NCI-H1417 (cell line): ENCODE data around the gene AMBRA1.

ENCODE experiments used
- DNase-seq, 3 experiments: peaks; one replicate each; lab custom pipeline; 2025; lab: John Stamatoyannopoulos, UW

Gene AMBRA1

GRCh38 chr11:46397526-46397925, 196.3 kb downstream of the AMBRA1 start:
- no peak for DNase-seq

- no peak for DNase-seq
These were observed 200.1 kb downstream of the AMBRA1 start for GRCh38 chr11:46393759-46394158.

GRCh38 chr11:46393231-46393616, 200.6 kb downstream of the AMBRA1 start:
- peak in 2 of 3 experiments; percentile 53 to 54 for DNase-seq

GRCh38 chr11:46392421-46393230, 201.2 kb downstream of the AMBRA1 start:
- DNase-seq, result peak in 2 of 3 experiments; percentile 78 to 83

GRCh38 chr11:46391578-46392420, 202.0 kb downstream of the AMBRA1 start, which contains the start of gene CHRM4:
CHRM4 (minus strand) TSS chr11:46391776; CDS start chr11:46386557, 5,219 bp downstream.
- peak; percentile 18 to 95 (median 86) for DNase-seq

- DNase-seq, result peak in 1 of 3 experiments; percentile 53
These were observed 202.6 kb downstream of the AMBRA1 start for GRCh38 chr11:46391186-46391577.

GRCh38 chr11:46390331-46391171, 203.3 kb downstream of the AMBRA1 start:
- peak in 1 of 3 experiments; percentile 13 for DNase-seq

GRCh38 chr11:46389450-46390330, 204.1 kb downstream of the AMBRA1 start:
- peak; percentile 67 to 74 (median 74) for DNase-seq

GRCh38 chr11:46388619-46389449, 205.0 kb downstream of the AMBRA1 start:
- peak in 1 of 3 experiments; percentile 6 for DNase-seq

- peak in 1 of 3 experiments; percentile 17 for DNase-seq
These were observed 205.8 kb downstream of the AMBRA1 start for GRCh38 chr11:46387919-46388618.

GRCh38 chr11:46387456-46387855, 206.4 kb downstream of the AMBRA1 start:
- DNase-seq, result no peak

GRCh38 chr11:46386674-46387073, 207.1 kb downstream of the AMBRA1 start:
- no peak for DNase-seq

- no peak for DNase-seq
These were observed 207.7 kb downstream of the AMBRA1 start for GRCh38 chr11:46386005-46386578.

GRCh38 chr11:46385169-46386004, 208.4 kb downstream of the AMBRA1 start:
- no peak for DNase-seq

GRCh38 chr11:46383974-46384701, 209.7 kb downstream of the AMBRA1 start:
- DNase-seq, result no peak

GRCh38 chr11:46383404-46383758, 210.4 kb downstream of the AMBRA1 start:
- peak in 1 of 3 experiments; percentile 33 for DNase-seq
